Measurements from ENCODE around the gene SDR9C7. TPM values are rescaled to one million over a fixed set of nuclear protein-coding genes. Genes with fewer than 3 reads are reported as not detected.
"Not testable (repeated sequence)": the region's sequence is repeated elsewhere in the genome, so short reads cannot be mapped to it uniquely, and the experiment has no call there.

The SDR9C7 gene
- polyA plus RNA-seq, 1 donor from 2014 or later, result 0.63 TPM

- no peaks in the 10 kb centered on the region for H3K79me2 ChIP-seq (replicated peaks; ENCODE audit: insufficient read depth, low read length)
- no peaks in the 10 kb centered on the region for H4K20me1 ChIP-seq (ENCODE audit: insufficient read depth)
- no peak for TF ChIP-seq EZH2 (IDR thresholded peaks at IDR 0.05; ENCODE audit: borderline replicate concordance, insufficient read depth, low read length, poor library complexity, severe bottlenecking)
- TF ChIP-seq RAD21 (conservative IDR thresholded peaks at IDR 0.05), result no peak
- no peak for TF ChIP-seq REST (IDR thresholded peaks at IDR 0.05; ENCODE audit: borderline replicate concordance)
- TF ChIP-seq TAF1 (IDR thresholded peaks at IDR 0.05; ENCODE audit: low read depth), result no peak
- no peak for TF ChIP-seq POLR2AphosphoS5 (IDR thresholded peaks at IDR 0.05)
- TF ChIP-seq EP300 (conservative IDR thresholded peaks at IDR 0.05; ENCODE audit: poor library complexity, severe bottlenecking), result no peak
- no peak for TF ChIP-seq MXI1 (conservative IDR thresholded peaks at IDR 0.05; ENCODE audit: poor library complexity, severe bottlenecking)
- no peak for TF ChIP-seq CTCF (IDR thresholded peaks at IDR 0.05; ENCODE audit: poor library complexity, severe bottlenecking)
- no peak for TF ChIP-seq SMC3 (conservative IDR thresholded peaks at IDR 0.05; ENCODE audit: poor library complexity)
- H3K4me3 ChIP-seq (ENCODE audit: low read length), result no peak overlapping the region
- no peak overlapping the region for H3K9ac ChIP-seq (ENCODE audit: low read length)
- no peak overlapping the region for H2AFZ ChIP-seq (ENCODE audit: low read depth, low read length)
- no peak overlapping the region for H3K27ac ChIP-seq (ENCODE audit: low read length)
- no peak overlapping the region for H3K4me2 ChIP-seq (ENCODE audit: low read length)
- H3F3A ChIP-seq (ENCODE audit: insufficient read depth, low read length, poor library complexity, severe bottlenecking), result no peaks in the 10 kb centered on the region
- no peaks in the 10 kb centered on the region for H3K9me2 ChIP-seq (ENCODE audit: insufficient read depth, low read length)
- H3K9me3 ChIP-seq (ENCODE audit: low read length), result no peaks in the 10 kb centered on the region
- H3K36me3 ChIP-seq (ENCODE audit: insufficient read depth, low read length), result no peaks in the 10 kb centered on the region
- no peaks in the 10 kb centered on the region for H3K27me3 ChIP-seq (ENCODE audit: insufficient read depth, low read depth, low read length)
Measured at GRCh38 chr12:56978397-56979138, 44.4 kb upstream of the SDR9C7 start.

- not testable (repeated sequence) for H3K9ac ChIP-seq (ENCODE audit: low read length); H3K9me3 ChIP-seq (ENCODE audit: low read length); H3F3A ChIP-seq (ENCODE audit: insufficient read depth, low read length, poor library complexity, severe bottlenecking); H3K9me2 ChIP-seq (ENCODE audit: insufficient read depth, low read length); H3K27ac ChIP-seq (ENCODE audit: low read length); H3K4me3 ChIP-seq (ENCODE audit: low read length); H3K36me3 ChIP-seq (ENCODE audit: insufficient read depth, low read length); H3K27me3 ChIP-seq (ENCODE audit: insufficient read depth, low read depth, low read length); H2AFZ ChIP-seq (ENCODE audit: low read depth, low read length); H3K79me2 ChIP-seq (replicated peaks; ENCODE audit: insufficient read depth, low read length); H4K20me1 ChIP-seq (ENCODE audit: insufficient read depth); H3K4me2 ChIP-seq (ENCODE audit: low read length)
Measured at GRCh38 chr12:56977361-56977760, 43.2 kb upstream of the SDR9C7 start.

GRCh38 chr12:56974224-56974623 lies 40.0 kb upstream of the SDR9C7 start:
- H3K36me3 ChIP-seq (ENCODE audit: insufficient read depth, low read length); H3K27me3 ChIP-seq (ENCODE audit: insufficient read depth, low read depth, low read length); H3K9me2 ChIP-seq (ENCODE audit: insufficient read depth, low read length); H3K9me3 ChIP-seq (ENCODE audit: low read length); H2AFZ ChIP-seq (ENCODE audit: low read depth, low read length); H3K4me3 ChIP-seq (ENCODE audit: low read length); H3K79me2 ChIP-seq (replicated peaks; ENCODE audit: insufficient read depth, low read length); H3F3A ChIP-seq (ENCODE audit: insufficient read depth, low read length, poor library complexity, severe bottlenecking); H3K9ac ChIP-seq (ENCODE audit: low read length); H3K27ac ChIP-seq (ENCODE audit: low read length); H4K20me1 ChIP-seq (ENCODE audit: insufficient read depth); H3K4me2 ChIP-seq (ENCODE audit: low read length): not testable (repeated sequence)

GRCh38 chr12:56968910-56969309 lies 34.7 kb upstream of the SDR9C7 start:
- H3K4me3 ChIP-seq (ENCODE audit: low read length); H3F3A ChIP-seq (ENCODE audit: insufficient read depth, low read length, poor library complexity, severe bottlenecking); H3K9ac ChIP-seq (ENCODE audit: low read length); H3K4me2 ChIP-seq (ENCODE audit: low read length); H3K36me3 ChIP-seq (ENCODE audit: insufficient read depth, low read length); H3K9me2 ChIP-seq (ENCODE audit: insufficient read depth, low read length); H3K9me3 ChIP-seq (ENCODE audit: low read length); H3K27me3 ChIP-seq (ENCODE audit: insufficient read depth, low read depth, low read length); H4K20me1 ChIP-seq (ENCODE audit: insufficient read depth); H2AFZ ChIP-seq (ENCODE audit: low read depth, low read length); H3K27ac ChIP-seq (ENCODE audit: low read length); H3K79me2 ChIP-seq (replicated peaks; ENCODE audit: insufficient read depth, low read length): not testable (repeated sequence)

GRCh38 chr12:56965997-56966642 lies 31.9 kb upstream of the SDR9C7 start:
- H2AFZ ChIP-seq (ENCODE audit: low read depth, low read length); H3K9me2 ChIP-seq (ENCODE audit: insufficient read depth, low read length); H3K4me2 ChIP-seq (ENCODE audit: low read length); H3K9me3 ChIP-seq (ENCODE audit: low read length); H4K20me1 ChIP-seq (ENCODE audit: insufficient read depth); H3K4me3 ChIP-seq (ENCODE audit: low read length); H3K27ac ChIP-seq (ENCODE audit: low read length); H3K27me3 ChIP-seq (ENCODE audit: insufficient read depth, low read depth, low read length); H3K79me2 ChIP-seq (replicated peaks; ENCODE audit: insufficient read depth, low read length); H3K9ac ChIP-seq (ENCODE audit: low read length); H3K36me3 ChIP-seq (ENCODE audit: insufficient read depth, low read length); H3F3A ChIP-seq (ENCODE audit: insufficient read depth, low read length, poor library complexity, severe bottlenecking): not testable (repeated sequence)

Data from neural cell (in vitro differentiated cells).